Activated naive CD8-positive, alpha-beta T cell treated with anti-CD3 and anti-CD28 coated beads for 36 hours (primary cell): ENCODE data around the gene CBLN3. TPM values are rescaled to one million over a fixed set of nuclear protein-coding genes. Genes with fewer than 3 reads are reported as not detected.

Experiments used
- DNase-seq: peaks from one replicate; pipeline ENCODE4 v3.0.0; 2021
- H3K27ac Mint-ChIP-seq: one replicate; pipeline ENCODE4 v1.8.0; 2022; ENCODE audit warnings: mild to moderate bottlenecking, moderate library complexity, mixed read lengths
- H3K27me3 Mint-ChIP-seq: one replicate; pipeline ENCODE4 v1.8.0; 2022; ENCODE audit warnings: mild to moderate bottlenecking, mixed read lengths
- H3K36me3 Mint-ChIP-seq: one replicate; pipeline ENCODE4 v1.8.0; 2021; ENCODE audit warnings: mild to moderate bottlenecking, mixed read lengths
- H3K4me1 Mint-ChIP-seq: one replicate; pipeline ENCODE4 v1.8.0; 2021; ENCODE audit warnings: mixed read lengths
- H3K4me3 Mint-ChIP-seq: one replicate; pipeline ENCODE4 v1.8.0; 2022; ENCODE audit warnings: mild to moderate bottlenecking, moderate library complexity, mixed read lengths
- H3K9me3 Mint-ChIP-seq: one replicate; pipeline ENCODE4 v1.8.0; 2022; ENCODE audit warnings: mixed read lengths
- total RNA-seq, 2 experiments: library from RNA; stranded (reverse); gene quantifications; one replicate each; pipeline ENCODE4 v1.2.3, GENCODE V29; 2021

The CBLN3 gene
- total RNA-seq, 2 experiments from 2014 or later: 5.5 to 6.4 TPM

DNA sequence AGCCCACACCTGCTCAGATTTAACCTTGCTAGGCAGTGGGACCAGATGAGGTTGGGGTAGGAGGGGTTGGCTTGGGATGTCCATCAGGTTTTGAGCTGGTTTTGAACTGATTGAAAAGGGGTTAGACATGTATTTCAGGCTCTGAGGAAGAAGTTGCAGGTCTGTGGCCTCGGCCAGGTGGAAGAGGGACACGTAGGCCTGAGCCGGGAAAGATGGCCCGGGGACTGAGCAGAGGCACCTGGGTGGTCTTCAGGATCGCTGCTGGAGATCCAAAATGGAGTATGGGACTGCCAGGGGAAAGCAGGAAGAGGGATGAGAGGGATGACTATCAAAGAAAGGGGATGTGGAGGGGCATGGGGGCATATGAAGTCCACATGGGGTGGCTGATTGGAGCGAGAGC lies 23.1 kb downstream of the CBLN3 start:
- Mint-ChIP-seq H3K27ac (no peak overlapping the region), H3K36me3 (no peaks in the 10 kb centered on the region), H3K9me3 (no peaks in the 10 kb centered on the region), H3K27me3 (peaks cover 16% of the 10 kb centered on the region), H3K4me3 (no peak overlapping the region), H3K4me1 (no peaks in the 10 kb centered on the region)
- no peak for DNase-seq

DNA sequence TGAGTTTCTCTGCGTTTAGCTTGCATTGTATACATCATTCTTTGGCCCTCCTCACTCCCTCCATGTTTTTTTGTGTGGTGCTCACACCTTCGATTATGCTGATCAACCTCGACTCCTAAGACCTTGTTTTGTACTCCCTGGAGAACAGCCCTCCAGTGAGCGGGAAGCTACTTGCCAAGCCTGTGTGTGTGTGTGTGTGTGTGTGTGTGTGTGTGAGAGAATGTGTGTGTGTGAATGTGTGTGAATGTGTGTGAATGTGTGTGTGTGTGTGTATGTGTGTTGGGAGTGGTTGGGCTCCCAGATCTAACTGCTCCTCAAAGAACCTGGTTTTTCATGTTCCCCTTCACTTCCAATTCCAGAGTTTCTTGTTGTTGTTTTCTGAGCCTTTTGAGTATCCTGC lies 24.7 kb downstream of the CBLN3 start:
- Mint-ChIP-seq H3K4me1 (no peaks in the 10 kb centered on the region), H3K27ac (no peak overlapping the region), H3K27me3 (peaks cover 16% of the 10 kb centered on the region), H3K9me3 (no peaks in the 10 kb centered on the region), H3K4me3 (no peak overlapping the region), H3K36me3 (no peaks in the 10 kb centered on the region)
- DNase-seq: no peak

DNA sequence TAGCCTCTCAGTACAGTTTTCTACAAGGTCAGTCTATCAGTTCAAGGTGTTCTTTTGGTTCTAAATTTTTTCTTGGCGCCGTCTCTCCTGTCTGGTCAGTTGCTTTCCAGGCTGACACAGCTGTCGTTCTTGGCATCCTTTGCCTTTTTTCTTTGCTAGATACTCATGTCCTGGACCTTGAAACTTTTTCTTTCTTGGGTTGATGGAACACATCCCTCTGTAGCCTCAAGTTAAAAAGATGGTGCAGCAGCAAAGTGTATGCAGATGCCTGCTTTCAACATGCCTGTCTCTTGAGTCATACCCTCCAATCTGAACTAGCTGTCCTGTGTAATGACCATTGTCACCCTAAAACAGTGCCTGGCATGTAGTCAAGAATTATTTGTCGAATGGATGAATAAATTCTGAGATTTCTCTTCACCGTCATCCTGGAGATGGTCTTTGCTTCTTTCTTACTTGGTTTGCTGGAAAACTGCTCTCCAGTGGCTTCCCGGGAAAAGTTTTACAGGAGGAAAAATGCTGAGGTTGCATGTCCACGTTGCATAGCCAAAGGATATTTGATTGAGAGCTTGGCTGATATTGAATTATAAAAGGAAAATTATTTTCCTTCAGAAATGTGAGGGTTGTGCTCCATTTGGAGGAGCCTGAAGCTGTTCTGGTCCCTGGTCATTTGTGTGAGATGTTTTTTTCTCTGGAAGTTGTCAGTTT lies 26.0 kb downstream of the CBLN3 start:
- Mint-ChIP-seq H3K4me1 (peaks cover 4% of the 10 kb centered on the region), H3K27ac (no peak overlapping the region)

DNA sequence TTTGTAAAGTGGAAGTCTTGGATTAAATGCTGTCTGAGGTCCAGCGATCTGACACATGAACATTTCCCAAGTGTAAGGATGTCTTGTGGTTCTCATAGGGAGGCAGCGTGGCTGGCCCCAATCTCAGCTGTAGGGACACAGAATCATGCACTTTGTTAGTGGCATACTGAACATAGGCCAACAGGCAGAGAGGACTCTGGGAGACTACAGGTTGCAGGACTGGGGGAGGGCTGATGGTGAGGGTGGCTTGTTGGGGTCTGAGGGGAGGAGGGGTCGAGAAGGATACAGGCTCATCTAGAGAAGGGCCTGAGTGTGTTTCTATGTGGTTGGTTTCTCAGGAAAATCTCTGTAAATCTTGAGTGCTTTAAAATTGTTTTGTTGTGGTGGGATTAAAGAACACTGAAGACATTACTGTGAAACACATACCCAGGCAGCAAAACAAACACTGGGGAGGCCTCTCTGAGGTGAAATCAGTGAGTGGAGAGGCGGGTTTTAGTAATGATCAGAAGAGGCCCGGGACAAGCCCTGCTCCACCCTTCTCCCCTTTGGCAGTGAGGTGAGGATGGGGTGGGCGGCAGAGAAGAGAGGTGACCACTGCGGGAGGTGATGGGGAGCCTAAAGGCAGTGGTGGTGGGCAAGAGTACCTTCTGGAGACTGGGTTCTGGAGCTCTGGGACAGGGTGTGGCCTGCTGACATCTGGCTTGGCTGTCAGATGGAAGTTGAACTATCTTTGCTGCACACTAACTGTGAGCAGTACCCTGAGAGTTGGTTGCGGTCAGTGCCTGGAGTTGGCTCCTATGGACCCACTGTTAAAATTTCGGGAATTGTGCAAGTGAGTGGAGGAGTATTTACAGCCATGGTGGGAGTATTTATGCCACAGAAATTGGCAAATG lies 27.4 kb downstream of the CBLN3 start:
- Mint-ChIP-seq H3K36me3 (no peaks in the 10 kb centered on the region), H3K27me3 (peaks cover 22% of the 10 kb centered on the region), H3K9me3 (no peaks in the 10 kb centered on the region), H3K4me1 (peaks cover 4% of the 10 kb centered on the region), H3K4me3 (no peak overlapping the region), H3K27ac (no peak overlapping the region)
- no peak for DNase-seq

More for the DNA sequence above, 26.0 kb downstream of the CBLN3 start:
- H3K4me3 Mint-ChIP-seq: no peak overlapping the region
- no peaks in the 10 kb centered on the region for H3K9me3 Mint-ChIP-seq
- peaks cover 22% of the 10 kb centered on the region for H3K27me3 Mint-ChIP-seq
- no peak for DNase-seq
- no peaks in the 10 kb centered on the region for H3K36me3 Mint-ChIP-seq

DNA sequence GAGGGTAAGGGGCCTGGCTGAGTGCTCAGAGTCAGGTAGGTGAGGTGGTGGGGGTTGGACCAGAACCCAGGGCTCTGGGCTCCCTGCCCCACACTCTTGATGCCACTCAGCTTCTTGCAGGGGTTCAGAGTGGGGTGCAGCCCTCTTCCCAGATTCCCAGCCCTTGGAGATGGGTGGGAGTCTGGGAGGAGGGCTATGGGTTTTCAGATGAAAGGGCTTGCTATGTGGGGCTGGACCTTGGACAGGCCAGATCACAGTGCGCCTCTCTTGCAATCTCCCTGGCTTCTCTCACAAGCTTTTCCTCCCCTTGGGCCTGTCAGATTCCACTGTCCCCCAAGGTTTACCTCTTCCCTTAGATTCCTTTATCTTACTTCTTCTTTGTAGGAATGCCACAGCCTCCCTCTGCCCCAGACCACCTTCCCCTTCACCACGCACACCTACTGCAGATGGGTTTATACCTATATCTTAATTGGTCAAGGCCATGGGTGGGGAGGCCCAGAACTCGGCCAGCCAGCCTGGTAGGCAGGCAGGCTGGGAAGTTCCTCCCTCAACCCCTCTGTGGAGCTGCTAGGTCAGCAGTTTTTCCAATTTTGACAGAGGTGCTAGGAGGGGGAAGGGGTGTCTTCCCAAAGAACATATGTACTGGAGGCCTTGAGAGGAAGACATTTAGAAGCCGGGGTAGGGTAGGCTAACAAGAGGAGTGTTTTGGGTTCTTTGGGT lies 29.3 kb downstream of the CBLN3 start:
- no peak for DNase-seq
- Mint-ChIP-seq H3K36me3 (no peaks in the 10 kb centered on the region), H3K27me3 (peaks cover 14% of the 10 kb centered on the region), H3K9me3 (no peaks in the 10 kb centered on the region), H3K4me3 (no peak overlapping the region), H3K4me1 (peaks cover 4% of the 10 kb centered on the region), H3K27ac (no peak overlapping the region)

DNA sequence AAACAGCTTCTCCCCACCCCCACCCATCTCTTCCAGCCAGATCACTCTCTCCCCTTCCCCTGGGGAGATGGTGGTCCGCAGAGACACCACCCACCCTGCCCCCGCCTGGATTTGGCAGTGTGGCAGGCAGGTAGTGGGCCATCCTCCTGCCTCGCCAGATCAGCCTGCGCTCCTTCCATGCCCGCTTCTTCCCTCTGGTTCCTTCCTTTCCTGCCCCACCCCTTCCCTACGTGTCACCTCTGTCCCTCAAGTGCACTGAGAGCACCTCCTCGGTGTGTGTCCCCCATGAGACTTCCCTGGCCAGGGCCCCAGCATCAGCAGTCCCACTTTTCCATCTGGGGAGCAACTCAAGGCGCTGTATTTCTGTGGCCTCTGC lies 30.0 kb downstream of the CBLN3 start:
- peaks cover 4% of the 10 kb centered on the region for H3K4me1 Mint-ChIP-seq
- peaks cover 14% of the 10 kb centered on the region for H3K27me3 Mint-ChIP-seq
- no peaks in the 10 kb centered on the region for H3K9me3 Mint-ChIP-seq
- no peak for DNase-seq
- no peaks in the 10 kb centered on the region for H3K36me3 Mint-ChIP-seq
- H3K4me3 Mint-ChIP-seq: peak overlapping the region; percentile 57
- no peak overlapping the region for H3K27ac Mint-ChIP-seq

DNA sequence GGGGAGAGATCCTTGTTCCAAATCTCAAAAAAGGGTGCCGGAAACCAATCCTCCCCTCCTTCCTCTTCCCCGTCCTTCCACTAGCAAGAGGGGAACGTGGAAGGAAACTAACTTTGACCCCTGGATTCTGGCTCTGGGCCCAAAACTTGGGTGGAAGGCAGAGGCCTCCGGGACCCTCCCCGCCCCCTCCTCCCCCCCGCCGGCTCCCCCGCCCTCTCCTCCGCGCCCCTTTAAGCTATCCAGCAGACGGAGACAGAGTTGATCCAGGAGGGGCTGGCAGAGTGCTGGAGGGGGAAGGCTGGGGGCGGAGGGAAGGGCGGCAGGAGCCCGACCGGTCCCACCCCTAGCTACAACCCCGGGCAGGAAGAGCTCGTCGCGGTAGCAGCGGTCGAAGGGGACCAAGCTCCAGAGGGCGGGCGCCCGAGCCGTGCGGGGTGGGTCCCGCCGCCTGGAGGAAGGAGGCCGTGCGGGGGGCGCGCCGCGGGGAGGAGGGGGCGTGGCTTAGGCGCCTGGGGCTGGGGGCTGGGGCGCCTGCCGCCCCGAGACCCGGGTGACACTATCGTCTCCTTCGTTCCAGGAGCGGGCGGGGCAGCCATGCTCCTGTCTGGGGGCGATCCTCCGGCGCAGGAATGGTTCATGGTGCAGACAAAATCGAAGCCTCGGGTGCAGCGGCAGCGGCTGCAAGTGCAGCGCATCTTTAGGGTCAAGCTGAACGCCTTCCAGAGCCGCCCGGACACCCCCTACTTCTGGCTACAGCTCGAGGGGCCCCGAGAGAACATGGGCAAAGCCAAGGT lies 30.6 kb downstream of the CBLN3 start, which contains the start of gene NYNRIN:
Gene NYNRIN, plus strand, starts transcription at position 351 of the 794 bp plus-strand sequence. Its CDS starts 244 bp downstream, at position 595.
- Mint-ChIP-seq H3K27ac (no peak within 1 kb of the TSS), H3K9me3 (no peaks in the 10 kb centered on the region), H3K36me3 (no peaks in the 10 kb centered on the region), H3K4me1 (peaks cover 4% of the 10 kb centered on the region), H3K4me3 (peak within 1 kb of the TSS; percentile 57), H3K27me3 (peaks cover 10% of the 10 kb centered on the region)
- DNase-seq: peak; percentile 47

DNA sequence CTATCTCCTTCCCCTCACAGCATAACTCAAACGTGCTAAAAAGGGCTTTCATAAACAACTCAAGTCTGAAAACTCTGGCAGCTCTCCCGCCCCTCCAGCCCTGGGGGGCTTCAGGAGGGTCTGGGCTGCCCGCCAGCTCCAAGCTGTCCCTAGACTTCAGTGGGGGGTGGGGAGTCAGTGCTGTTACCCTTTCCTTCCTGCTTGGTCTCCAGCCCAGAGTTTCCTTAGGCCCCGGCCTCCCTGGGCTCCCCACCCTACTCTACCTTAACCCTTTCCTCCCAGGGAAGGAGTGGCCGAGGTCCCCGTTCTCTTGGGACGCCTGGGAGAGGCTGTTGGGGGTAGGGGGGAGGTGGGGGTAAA lies 31.2 kb downstream of the CBLN3 start:
- Mint-ChIP-seq H3K4me1 (peaks cover 4% of the 10 kb centered on the region), H3K9me3 (no peaks in the 10 kb centered on the region), H3K36me3 (no peaks in the 10 kb centered on the region), H3K4me3 (no peak overlapping the region), H3K27ac (no peak overlapping the region), H3K27me3 (peaks cover 5% of the 10 kb centered on the region)
- DNase-seq: no peak

DNA sequence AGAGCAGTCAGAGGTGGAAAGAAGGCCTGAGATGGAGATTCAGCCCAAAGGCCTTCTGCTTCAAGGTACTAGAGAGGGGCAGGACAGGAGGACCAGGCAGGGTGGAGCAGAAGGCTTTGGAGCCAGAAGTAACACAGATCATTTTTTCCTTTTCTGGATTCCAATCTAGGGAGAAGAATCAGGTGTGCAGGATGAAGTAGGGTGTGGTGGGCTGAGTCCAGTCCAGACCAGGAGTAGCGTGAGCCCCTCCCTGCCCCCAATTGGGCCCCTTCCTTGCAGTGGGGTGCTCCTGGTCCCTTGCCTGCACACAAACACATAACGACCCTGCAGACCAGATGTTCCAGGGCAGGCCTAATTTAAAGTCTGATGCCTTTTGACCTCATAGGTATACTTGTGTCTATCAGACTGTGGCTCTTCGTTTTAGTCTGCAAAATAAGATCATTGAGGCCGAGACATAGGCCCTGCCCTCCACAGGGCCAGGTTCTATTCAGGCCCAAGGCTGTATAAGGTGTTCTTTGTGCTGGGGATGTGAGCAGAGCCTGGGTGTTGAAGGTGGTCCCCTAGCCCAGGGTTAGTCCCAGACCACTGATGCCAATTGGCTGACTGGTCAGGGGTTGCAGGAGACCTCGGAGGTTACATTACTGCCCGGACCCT lies 31.7 kb downstream of the CBLN3 start:
- Mint-ChIP-seq H3K27ac (no peak overlapping the region), H3K4me3 (no peak overlapping the region), H3K4me1 (peaks cover 4% of the 10 kb centered on the region), H3K27me3 (peaks cover 5% of the 10 kb centered on the region), H3K36me3 (no peaks in the 10 kb centered on the region), H3K9me3 (no peaks in the 10 kb centered on the region)
- DNase-seq: no peak

DNA sequence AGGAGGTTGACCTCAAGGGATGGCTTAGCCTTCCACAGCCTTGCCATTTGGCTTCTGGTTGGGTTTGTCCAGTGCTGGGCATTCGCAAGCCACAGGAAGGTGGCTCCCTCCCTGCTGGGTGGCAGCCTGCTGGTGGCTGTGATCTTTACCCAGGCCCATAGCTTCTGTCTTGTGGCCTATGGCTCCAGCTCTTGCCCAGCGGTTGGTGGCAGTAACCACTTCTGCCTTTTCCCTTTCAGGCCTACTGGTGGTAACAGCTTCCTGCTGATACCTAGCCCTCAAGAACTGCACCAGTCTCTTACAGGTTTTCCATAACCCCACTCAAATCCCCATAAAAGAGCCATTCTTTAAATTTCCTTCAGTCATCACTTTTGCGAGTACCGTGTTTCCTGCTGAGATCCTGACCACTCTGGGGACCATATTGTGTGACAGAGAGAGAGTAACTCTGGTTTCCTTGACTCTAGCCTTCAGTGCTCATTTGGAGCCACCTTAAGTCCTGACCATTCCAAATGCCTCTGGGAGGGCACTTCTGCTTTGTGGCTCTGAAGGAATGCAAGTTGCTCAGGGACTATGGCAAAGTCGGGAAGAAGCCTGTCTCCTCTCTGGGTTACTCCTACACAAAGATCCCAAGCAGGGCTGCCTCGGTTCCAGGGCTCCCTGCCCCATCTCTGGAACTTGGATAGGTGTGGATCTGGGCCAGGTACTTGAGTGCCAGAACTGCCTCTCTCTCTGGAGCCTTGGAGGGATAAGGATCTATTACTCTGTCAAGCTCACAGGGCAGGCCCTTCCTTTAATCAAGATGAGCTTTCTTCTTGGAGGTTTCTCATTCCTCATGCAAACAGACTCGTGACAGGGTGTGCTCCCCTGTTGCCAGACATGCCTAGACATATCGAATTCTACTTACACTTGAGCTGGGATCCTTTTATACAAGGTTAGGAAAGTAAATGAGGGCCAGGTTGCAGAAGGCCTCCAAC lies 33.6 kb downstream of the CBLN3 start:
- H3K4me3 Mint-ChIP-seq: no peak overlapping the region
- H3K27me3 Mint-ChIP-seq: peaks cover 10% of the 10 kb centered on the region
- peaks cover 4% of the 10 kb centered on the region for H3K4me1 Mint-ChIP-seq
- no peaks in the 10 kb centered on the region for H3K9me3 Mint-ChIP-seq
- no peak overlapping the region for H3K27ac Mint-ChIP-seq
- no peak for DNase-seq
- H3K36me3 Mint-ChIP-seq: no peaks in the 10 kb centered on the region

DNA sequence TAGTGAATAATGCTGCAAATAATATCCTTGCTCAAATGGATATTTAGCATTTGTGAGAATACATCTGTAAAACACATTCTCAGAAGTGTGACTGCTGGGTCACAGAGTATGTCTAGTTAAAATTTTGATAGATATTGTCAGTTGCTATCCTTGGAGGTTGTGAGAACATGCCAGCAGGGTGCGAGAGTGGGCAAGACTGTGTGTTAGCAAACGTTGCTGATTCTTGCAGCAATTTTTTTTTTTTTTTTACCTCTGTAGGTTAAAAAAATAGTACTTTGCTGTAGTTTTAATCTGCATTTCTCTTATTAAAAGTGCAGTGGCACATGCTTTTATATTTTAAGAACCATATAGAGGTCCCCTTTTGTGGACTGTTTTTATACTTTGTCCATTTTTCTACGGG lies 35.2 kb downstream of the CBLN3 start:
- H3K9me3 Mint-ChIP-seq: no peaks in the 10 kb centered on the region
- H3K27ac Mint-ChIP-seq: no peak overlapping the region
- no peaks in the 10 kb centered on the region for H3K4me1 Mint-ChIP-seq
- peaks cover 8% of the 10 kb centered on the region for H3K27me3 Mint-ChIP-seq
- DNase-seq: no peak
- no peak overlapping the region for H3K4me3 Mint-ChIP-seq
- no peaks in the 10 kb centered on the region for H3K36me3 Mint-ChIP-seq

DNA sequence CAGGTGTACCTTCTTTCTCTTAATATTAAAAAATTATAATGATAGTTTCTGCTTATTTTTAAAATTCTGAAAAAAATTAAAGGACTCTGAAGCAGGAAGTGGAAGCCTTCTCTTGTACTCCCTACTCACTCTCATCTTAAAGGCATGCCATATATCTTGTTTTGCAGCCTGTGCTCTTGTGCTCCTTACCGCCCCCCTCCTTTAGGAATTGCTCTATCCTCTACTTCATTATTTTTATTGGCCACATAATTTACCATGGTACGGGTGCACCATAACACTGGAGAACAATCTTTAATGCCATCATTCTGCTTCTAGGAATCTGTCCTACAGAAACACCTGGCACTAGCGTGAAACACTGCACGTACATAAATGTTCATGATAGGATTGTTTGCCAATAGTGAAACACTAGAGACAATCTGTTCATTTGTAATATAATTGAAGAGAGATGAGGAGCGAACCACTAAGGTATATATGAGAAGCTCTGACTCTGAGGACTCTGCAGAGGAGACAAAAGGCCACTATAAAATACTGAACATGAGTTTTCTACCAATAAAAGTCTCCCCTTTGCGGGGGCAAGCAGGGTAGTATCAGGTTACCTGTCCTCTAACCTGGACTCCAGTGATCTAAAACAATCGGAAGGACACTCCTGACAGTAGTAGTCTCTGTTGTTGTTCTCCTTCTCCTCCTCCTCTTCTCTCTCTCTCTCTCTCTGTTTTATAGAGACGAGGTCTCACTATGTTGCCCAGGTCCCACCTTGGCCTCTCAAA lies 37.0 kb downstream of the CBLN3 start:
- H3K9me3 Mint-ChIP-seq: no peaks in the 10 kb centered on the region
- no peak overlapping the region for H3K27ac Mint-ChIP-seq
- H3K36me3 Mint-ChIP-seq: no peaks in the 10 kb centered on the region
- no peaks in the 10 kb centered on the region for H3K4me1 Mint-ChIP-seq
- DNase-seq: no peak
- no peak overlapping the region for H3K4me3 Mint-ChIP-seq
- H3K27me3 Mint-ChIP-seq: peaks cover 8% of the 10 kb centered on the region
